Hepatocyte (in vitro differentiated cells): ENCODE data around the gene PADI2. TPM values are rescaled to one million over a fixed set of nuclear protein-coding genes. Genes with fewer than 3 reads are reported as not detected.

Experiments
- DNase-seq: peaks from one replicate; pipeline ENCODE4 v3.0.0-alpha.2; 2016; ENCODE audit warnings: low spot score
- H2AFZ ChIP-seq: fragments of 200-600 bp; sonication (generic); 2 replicates; pipeline ENCODE4 v1.6.0; 2016; ENCODE audit warnings: antibody characterized with exemption, mild to moderate bottlenecking
- H3K27ac ChIP-seq: fragments of 200-600 bp; sonication (generic); 2 replicates; pipeline ENCODE4 v1.5.1; 2016; ENCODE audit warnings: mild to moderate bottlenecking
- H3K27me3 ChIP-seq: fragments of 200-600 bp; sonication (generic); 2 replicates; pipeline ENCODE4 v1.6.1; 2016
- H3K36me3 ChIP-seq: fragments of 200-600 bp; sonication (generic); replicated peaks from 2 replicates; pipeline ENCODE4 v1.5.1; 2016; ENCODE audit warnings: low read depth; ENCODE audit not compliant: insufficient read depth
- H3K4me1 ChIP-seq: fragments of 200-600 bp; sonication (generic); 2 replicates; pipeline ENCODE4 v1.5.1; 2016; ENCODE audit warnings: mild to moderate bottlenecking, moderate library complexity; ENCODE audit not compliant: insufficient read depth
- H3K4me2 ChIP-seq: fragments of 200-600 bp; sonication (generic); 2 replicates; pipeline ENCODE4 v1.6.0; 2016
- H3K4me3 ChIP-seq: fragments of 200-600 bp; sonication (generic); 2 replicates; pipeline ENCODE4 v1.5.1; 2016; ENCODE audit warnings: mild to moderate bottlenecking
- H3K79me2 ChIP-seq: fragments of 200-600 bp; sonication (generic); 2 replicates; pipeline ENCODE4 v1.6.0; 2017; ENCODE audit warnings: mild to moderate bottlenecking
- H3K9me2 ChIP-seq: fragments of 200-600 bp; sonication (generic); replicated peaks from 2 replicates; pipeline ENCODE4 v1.6.0; 2017; ENCODE audit warnings: mild to moderate bottlenecking; ENCODE audit not compliant: insufficient read depth
- H3K9me3 ChIP-seq: fragments of 200-600 bp; sonication (generic); 2 replicates; pipeline ENCODE4 v1.5.1; 2016; ENCODE audit warnings: low read depth, mild to moderate bottlenecking
- H4K20me1 ChIP-seq: fragments of 200-600 bp; sonication (generic); 2 replicates; pipeline ENCODE4 v1.6.0; 2016; ENCODE audit warnings: mild to moderate bottlenecking; ENCODE audit not compliant: insufficient read depth, poor library complexity, severe bottlenecking
- EZH2 ChIP-seq: fragments of 200-600 bp; sonication (generic); IDR thresholded peaks from 2 replicates; pipeline ENCODE4 v1.6.1; 2016; ENCODE audit warnings: antibody characterized with exemption, mild to moderate bottlenecking, borderline replicate concordance
- EZH2phosphoT487 ChIP-seq: fragments of 200-600 bp; sonication (generic); IDR thresholded peaks from one replicate; pipeline ENCODE4 v1.6.1; 2018; ENCODE audit warnings: antibody characterized with exemption, mild to moderate bottlenecking, low read depth, moderate library complexity; ENCODE audit not compliant: unreplicated experiment, severe bottlenecking
- WGBS: methylation state at CpG from one replicate; pipeline ENCODE4 v1.1.6; 2016; ENCODE audit warnings: low lambda C conversion rate; ENCODE audit errors: missing lambda C conversion rate; 5-methylcytosine and 5-hydroxymethylcytosine counted together
- polyA plus RNA-seq: library from polyadenylated mRNA; unstranded; fragments of >200 nt; fragmentation: Nextera tagmentation; extraction: Ambion mirVana; gene quantifications from 2 replicates; pipeline ENCODE4 v1.2.1, GENCODE V29; 2016
- total RNA-seq: library from RNA; depleted of rRNA; stranded (reverse); fragments of >200 nt; gene quantifications from 2 replicates; pipeline ENCODE4 v1.2.3, GENCODE V29; 2014
- TF ChIP-seq, protein P1 (sequence below): fragments of 200-600 bp; sonication (generic); IDR thresholded peaks from 2 replicates; pipeline ENCODE4 v1.5.1; 2016; ENCODE audit warnings: antibody characterized with exemption, mild to moderate bottlenecking; ENCODE audit not compliant: poor library complexity

The PADI2 gene
- total and polyA plus RNA-seq, 2 experiments from 2014 or later, result 10.6 to 11.3 TPM

DNA sequence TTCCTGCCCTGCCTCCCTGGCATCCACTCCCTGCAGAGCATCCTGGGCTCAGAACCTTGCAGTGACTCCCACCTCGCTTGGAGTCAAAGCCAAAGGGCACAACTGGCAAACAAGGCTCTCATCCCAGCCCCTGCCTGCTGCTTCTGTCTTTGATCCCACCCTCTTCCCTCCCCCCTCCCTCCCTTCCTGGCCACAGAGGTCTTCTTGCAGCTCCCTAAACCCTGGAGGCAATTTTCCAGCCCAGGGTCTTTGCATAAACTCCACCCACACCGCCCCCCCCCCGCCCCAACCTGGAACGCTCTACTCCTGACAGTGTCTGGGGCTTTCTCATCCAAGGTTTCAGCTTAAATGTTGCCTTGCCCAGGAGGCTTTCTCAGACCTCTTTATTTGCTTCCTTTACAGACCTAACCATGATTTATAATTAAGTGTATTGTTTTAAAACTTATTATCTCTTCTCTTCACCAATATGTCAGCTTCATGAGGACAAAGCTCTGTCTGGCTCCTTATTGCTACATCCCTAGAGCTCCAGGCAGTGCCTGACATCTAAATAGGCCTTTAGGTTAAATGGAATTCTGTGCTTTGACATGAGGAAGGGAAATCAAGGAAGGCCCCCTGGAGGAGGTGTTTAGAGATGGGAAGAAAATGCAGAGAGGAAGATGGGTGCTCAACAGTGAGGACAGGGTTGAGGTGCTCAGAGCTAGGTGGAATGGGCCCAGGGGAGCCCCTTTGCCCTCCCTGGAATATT is 48.0 kb upstream of the PADI2 start:
- Histone ChIP-seq H3K9me2 (no peaks in the 10 kb centered on the region), H3K27ac (no peak overlapping the region), H3K9me3 (no peaks in the 10 kb centered on the region), H3K4me2 (no peak overlapping the region), H4K20me1 (no peaks in the 10 kb centered on the region), H2AFZ (no peak overlapping the region), H3K36me3 (no peaks in the 10 kb centered on the region), H3K79me2 (no peaks in the 10 kb centered on the region), H3K27me3 (no peaks in the 10 kb centered on the region), H3K4me1 (no peaks in the 10 kb centered on the region), H3K4me3 (no peak overlapping the region)
- DNase-seq, result no peak
- WGBS, result 13% methylated on average over 4 of the region's 4 CpGs
- TF ChIP-seq EZH2 (no peak), EZH2phosphoT487 (no peak)
- TF ChIP-seq, protein P1, sequence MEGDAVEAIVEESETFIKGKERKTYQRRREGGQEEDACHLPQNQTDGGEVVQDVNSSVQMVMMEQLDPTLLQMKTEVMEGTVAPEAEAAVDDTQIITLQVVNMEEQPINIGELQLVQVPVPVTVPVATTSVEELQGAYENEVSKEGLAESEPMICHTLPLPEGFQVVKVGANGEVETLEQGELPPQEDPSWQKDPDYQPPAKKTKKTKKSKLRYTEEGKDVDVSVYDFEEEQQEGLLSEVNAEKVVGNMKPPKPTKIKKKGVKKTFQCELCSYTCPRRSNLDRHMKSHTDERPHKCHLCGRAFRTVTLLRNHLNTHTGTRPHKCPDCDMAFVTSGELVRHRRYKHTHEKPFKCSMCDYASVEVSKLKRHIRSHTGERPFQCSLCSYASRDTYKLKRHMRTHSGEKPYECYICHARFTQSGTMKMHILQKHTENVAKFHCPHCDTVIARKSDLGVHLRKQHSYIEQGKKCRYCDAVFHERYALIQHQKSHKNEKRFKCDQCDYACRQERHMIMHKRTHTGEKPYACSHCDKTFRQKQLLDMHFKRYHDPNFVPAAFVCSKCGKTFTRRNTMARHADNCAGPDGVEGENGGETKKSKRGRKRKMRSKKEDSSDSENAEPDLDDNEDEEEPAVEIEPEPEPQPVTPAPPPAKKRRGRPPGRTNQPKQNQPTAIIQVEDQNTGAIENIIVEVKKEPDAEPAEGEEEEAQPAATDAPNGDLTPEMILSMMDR, result no peak

DNA sequence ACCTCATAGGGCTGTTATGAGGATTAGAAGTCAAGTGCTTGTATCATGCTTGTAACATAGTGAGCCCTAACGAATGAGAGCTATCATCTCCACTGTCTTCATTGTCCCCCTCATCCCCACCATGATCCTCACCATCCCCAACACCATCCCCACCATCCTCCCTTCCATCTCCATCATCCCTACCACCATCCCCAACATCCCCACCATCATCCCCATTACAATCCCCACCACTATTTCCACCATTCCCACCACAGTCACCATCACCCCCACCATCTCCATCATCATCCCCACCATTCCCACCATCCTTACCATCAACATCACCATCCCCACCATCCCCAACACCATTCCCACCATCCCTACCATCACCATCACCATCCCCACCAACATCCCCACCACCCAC is 46.6 kb upstream of the PADI2 start:
- Histone ChIP-seq H3K4me2 (no peak overlapping the region), H3K4me1 (no peaks in the 10 kb centered on the region), H4K20me1 (no peaks in the 10 kb centered on the region), H3K4me3 (no peak overlapping the region), H3K27ac (no peak overlapping the region), H3K9me3 (no peaks in the 10 kb centered on the region), H3K79me2 (no peaks in the 10 kb centered on the region), H3K9me2 (no peaks in the 10 kb centered on the region), H3K36me3 (no peaks in the 10 kb centered on the region), H3K27me3 (no peaks in the 10 kb centered on the region), H2AFZ (no peak overlapping the region)
- WGBS, result 83% methylated on average over 1 of the region's 1 CpG
- no peak for DNase-seq
- TF ChIP-seq EZH2, result no peak
- TF ChIP-seq, protein P1, result no peak
- TF ChIP-seq EZH2phosphoT487, result no peak

GRCh38 chr1:17163789-17164666 is 44.8 kb upstream of the PADI2 start:
- Histone ChIP-seq H3K9me3 (no peaks in the 10 kb centered on the region), H4K20me1 (no peaks in the 10 kb centered on the region), H2AFZ (no peak overlapping the region), H3K4me2 (no peak overlapping the region), H3K4me1 (no peaks in the 10 kb centered on the region), H3K9me2 (no peaks in the 10 kb centered on the region), H3K4me3 (no peak overlapping the region), H3K79me2 (no peaks in the 10 kb centered on the region), H3K27me3 (no peaks in the 10 kb centered on the region), H3K36me3 (no peaks in the 10 kb centered on the region), H3K27ac (no peak overlapping the region)
- TF ChIP-seq EZH2phosphoT487 (no peak), EZH2 (no peak)
- TF ChIP-seq, protein P1, result no peak
- 88% methylated on average over 16 of the region's 16 CpGs for WGBS
- DNase-seq, result no peak
